ENCODE data around the gene EFHD2. TPM values are rescaled to one million over a fixed set of nuclear protein-coding genes. Genes with fewer than 3 reads are reported as not detected.

The EFHD2 gene, protein sequence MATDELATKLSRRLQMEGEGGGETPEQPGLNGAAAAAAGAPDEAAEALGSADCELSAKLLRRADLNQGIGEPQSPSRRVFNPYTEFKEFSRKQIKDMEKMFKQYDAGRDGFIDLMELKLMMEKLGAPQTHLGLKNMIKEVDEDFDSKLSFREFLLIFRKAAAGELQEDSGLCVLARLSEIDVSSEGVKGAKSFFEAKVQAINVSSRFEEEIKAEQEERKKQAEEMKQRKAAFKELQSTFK
- total RNA-seq: 64.3 TPM
- long read RNA-seq, transcript EFHD2-201 (4 exons, 2,419 nt): major isoform, 218 of 253 reads
- long read RNA-seq, partial matches to known transcripts: 14 of 253 reads
- long read RNA-seq, other reads (novel, unspliced or antisense): 21 of 253 reads

DNA sequence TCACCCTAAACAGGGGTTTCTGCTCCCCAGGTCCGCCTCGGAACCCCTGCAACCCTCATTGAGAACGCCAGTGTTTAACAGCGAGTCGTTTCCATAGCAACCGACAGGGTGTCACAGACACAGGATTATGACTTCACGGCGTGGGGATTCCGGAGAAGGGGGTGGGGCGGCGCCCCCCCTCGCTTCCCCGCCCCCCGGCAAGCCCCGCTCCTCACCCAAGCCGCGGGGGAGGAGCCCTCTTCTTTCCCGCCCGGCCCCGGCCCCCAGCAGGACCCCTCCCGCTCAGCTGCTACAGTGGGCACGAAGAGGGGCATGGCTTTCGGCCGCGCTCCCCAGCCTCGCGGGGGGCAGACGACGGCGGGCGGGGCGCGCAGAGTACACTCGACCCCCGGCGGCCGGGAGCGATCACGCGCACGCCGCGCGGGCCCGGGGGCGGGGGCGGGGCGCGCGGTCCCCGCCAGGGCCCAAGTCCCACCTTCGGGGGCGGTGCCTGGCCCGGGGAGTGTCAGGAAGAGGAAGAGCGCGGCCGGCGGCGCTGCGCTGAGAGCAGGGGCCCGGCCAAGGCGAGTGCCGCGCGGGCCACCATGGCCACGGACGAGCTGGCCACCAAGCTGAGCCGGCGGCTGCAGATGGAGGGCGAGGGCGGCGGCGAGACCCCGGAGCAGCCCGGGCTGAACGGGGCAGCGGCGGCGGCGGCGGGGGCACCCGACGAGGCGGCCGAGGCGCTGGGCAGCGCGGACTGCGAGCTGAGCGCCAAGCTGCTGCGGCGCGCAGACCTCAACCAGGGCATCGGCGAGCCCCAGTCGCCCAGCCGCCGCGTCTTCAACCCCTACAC lies at the start of gene EFHD2:
EFHD2 (plus strand) TSS at position 501 of the 835 bp plus-strand sequence; CDS start at position 585, 84 bp downstream.
- H3K4me1 ChIP-seq: peaks cover 15% of the 10 kb centered on the region

GRCh38 chr1:15360700-15361099 lies 49.0 kb upstream of the EFHD2 start:
- no peak overlapping the region for H3K27ac ChIP-seq
- H3K9me3 ChIP-seq: no peaks in the 10 kb centered on the region
- no peaks in the 10 kb centered on the region for H3K36me3 ChIP-seq
- intact Hi-C loops (cut with DNase I): no loop called here
- no peaks in the 10 kb centered on the region for H3K4me1 ChIP-seq
- H3K27me3 ChIP-seq: no peaks in the 10 kb centered on the region
- ATAC-seq (no peak), DNase-seq (no peak)
- H3K4me3 ChIP-seq: no peak overlapping the region
- TF ChIP-seq, protein P1, sequence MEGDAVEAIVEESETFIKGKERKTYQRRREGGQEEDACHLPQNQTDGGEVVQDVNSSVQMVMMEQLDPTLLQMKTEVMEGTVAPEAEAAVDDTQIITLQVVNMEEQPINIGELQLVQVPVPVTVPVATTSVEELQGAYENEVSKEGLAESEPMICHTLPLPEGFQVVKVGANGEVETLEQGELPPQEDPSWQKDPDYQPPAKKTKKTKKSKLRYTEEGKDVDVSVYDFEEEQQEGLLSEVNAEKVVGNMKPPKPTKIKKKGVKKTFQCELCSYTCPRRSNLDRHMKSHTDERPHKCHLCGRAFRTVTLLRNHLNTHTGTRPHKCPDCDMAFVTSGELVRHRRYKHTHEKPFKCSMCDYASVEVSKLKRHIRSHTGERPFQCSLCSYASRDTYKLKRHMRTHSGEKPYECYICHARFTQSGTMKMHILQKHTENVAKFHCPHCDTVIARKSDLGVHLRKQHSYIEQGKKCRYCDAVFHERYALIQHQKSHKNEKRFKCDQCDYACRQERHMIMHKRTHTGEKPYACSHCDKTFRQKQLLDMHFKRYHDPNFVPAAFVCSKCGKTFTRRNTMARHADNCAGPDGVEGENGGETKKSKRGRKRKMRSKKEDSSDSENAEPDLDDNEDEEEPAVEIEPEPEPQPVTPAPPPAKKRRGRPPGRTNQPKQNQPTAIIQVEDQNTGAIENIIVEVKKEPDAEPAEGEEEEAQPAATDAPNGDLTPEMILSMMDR (IDR thresholded peaks at IDR 0.05): no peak

More for the DNA sequence above, at the start of gene EFHD2:
- peak within 1 kb of the TSS; percentile 68 for H3K4me3 ChIP-seq
- no peaks in the 10 kb centered on the region for H3K9me3 ChIP-seq
- no peaks in the 10 kb centered on the region for H3K27me3 ChIP-seq
- DNase-seq (peak; percentile 94), ATAC-seq (peak; percentile 92)
- intact Hi-C loops (cut with DNase I): no loop called here
- TF ChIP-seq, protein P1 (IDR thresholded peaks at IDR 0.05): no peak
- no peaks in the 10 kb centered on the region for H3K36me3 ChIP-seq
- H3K27ac ChIP-seq: peak within 1 kb of the TSS; percentile 68

- Histone ChIP-seq H3K27me3 (no peaks in the 10 kb centered on the region), H3K4me1 (no peaks in the 10 kb centered on the region), H3K36me3 (no peaks in the 10 kb centered on the region), H3K9me3 (no peaks in the 10 kb centered on the region), H3K4me3 (no peak overlapping the region), H3K27ac (no peak overlapping the region)
- DNase-seq: no peak
- intact Hi-C loops (cut with DNase I): no loop called here
- TF ChIP-seq, protein P1 (IDR thresholded peaks at IDR 0.05): no peak
- ATAC-seq: no peak
These were observed 47.5 kb upstream of the EFHD2 start for GRCh38 chr1:15362096-15362736.

DNA sequence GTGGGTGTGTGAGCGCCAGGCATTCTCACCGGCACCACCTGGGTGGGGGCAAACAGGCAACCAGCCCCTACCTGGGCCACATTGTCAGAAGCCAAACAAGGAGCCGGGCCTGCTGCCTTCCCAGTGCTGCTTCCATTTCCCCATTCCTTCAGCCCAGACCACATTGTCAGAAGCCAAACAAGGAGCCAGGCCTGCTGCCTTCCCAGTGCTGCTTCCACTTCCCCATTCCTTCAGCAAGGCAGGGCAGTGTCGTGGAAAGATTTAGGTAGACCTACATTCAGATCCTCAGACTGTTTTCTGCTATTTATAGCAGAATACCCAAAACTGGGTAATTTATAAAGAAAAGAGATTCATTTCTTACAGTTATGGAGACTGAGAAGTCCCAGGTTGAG lies 47.0 kb upstream of the EFHD2 start:
- no peak for DNase-seq
- H3K4me1 ChIP-seq: no peaks in the 10 kb centered on the region
- no peaks in the 10 kb centered on the region for H3K36me3 ChIP-seq
- no peak overlapping the region for H3K27ac ChIP-seq
- H3K4me3 ChIP-seq: no peak overlapping the region
- TF ChIP-seq, protein P1 (IDR thresholded peaks at IDR 0.05): no peak
- intact Hi-C loops (cut with DNase I): no loop called here
- H3K9me3 ChIP-seq: no peaks in the 10 kb centered on the region
- H3K27me3 ChIP-seq: no peaks in the 10 kb centered on the region
- ATAC-seq: peak; percentile 57

- H3K9me3 ChIP-seq: no peaks in the 10 kb centered on the region
- DNase-seq (no peak), ATAC-seq (peak; percentile 39)
- TF ChIP-seq, protein P1 (IDR thresholded peaks at IDR 0.05): no peak
- H3K36me3 ChIP-seq: no peaks in the 10 kb centered on the region
- no peaks in the 10 kb centered on the region for H3K27me3 ChIP-seq
- H3K4me3 ChIP-seq: no peak overlapping the region
- no peaks in the 10 kb centered on the region for H3K4me1 ChIP-seq
- intact Hi-C loops (cut with DNase I): no loop called here
- no peak overlapping the region for H3K27ac ChIP-seq
These were observed 44.9 kb upstream of the EFHD2 start for GRCh38 chr1:15364740-15365139.

Data from upper lobe of right lung (tissue), 1 donor.